ENCODE results near the gene MZT2B. TPM values are rescaled to one million over a fixed set of nuclear protein-coding genes. Genes with fewer than 3 reads are reported as not detected.
"Not testable (repeated sequence)": the region's sequence is repeated elsewhere in the genome, so short reads cannot be mapped to it uniquely, and the experiment has no call there.

Gene MZT2B
- total and polyA plus RNA-seq, 2 donors (not counting 1 experiment from before 2014, with no cell fraction given), result 119 to 152 TPM

GRCh38 chr2:130230907-130231306 is 48.8 kb downstream of the MZT2B start:
- H3K4me2 ChIP-seq (replicated peaks; ENCODE audit: low read depth, low read length, poor library complexity, severe bottlenecking); H3K9ac ChIP-seq (ENCODE audit: low read length); H3K27me3 ChIP-seq (replicated peaks in 1 of 4; ENCODE audit: control extremely low read depth in 1 of 4, control insufficient read depth in 3 of 4, insufficient read depth in 4 of 4, low read length in 3 of 4); CTCF ChIA-PET; H3K36me3 ChIP-seq (replicated peaks in 1 of 2; ENCODE audit: control extremely low read depth in 1 of 2, control insufficient read depth in 1 of 2, extremely low read depth in 1 of 2, insufficient read depth in 2 of 2, low read length in 1 of 2); H2AFZ ChIP-seq (ENCODE audit: insufficient read depth, low read depth, low read length, poor library complexity, severe bottlenecking); intact Hi-C loops (cut with micrococcal nuclease); H3K27me3 Mint-ChIP-seq; H3K27ac ChIP-seq (ENCODE audit: low read length in 2 of 2); H3K9me3 Mint-ChIP-seq (ENCODE audit: insufficient read depth); POLR2A ChIA-PET; H3K4me1 ChIP-seq (ENCODE audit: control insufficient read depth in 2 of 2, insufficient read depth in 2 of 2, low read length in 2 of 2); H3K4me3 Mint-ChIP-seq; H3K4me1 Mint-ChIP-seq; H3K4me3 ChIP-seq (ENCODE audit: control extremely low read depth in 1 of 5, extremely low read depth in 1 of 5, insufficient read depth in 1 of 5, low read depth in 2 of 5, low read length in 4 of 5); H3K27ac Mint-ChIP-seq; DNase-seq; ATAC-seq (ENCODE audit: low read depth); H3K79me2 ChIP-seq (ENCODE audit: control insufficient read depth, insufficient read depth, low read length); H4K20me1 ChIP-seq (ENCODE audit: control insufficient read depth, insufficient read depth, low read length, poor library complexity, severe bottlenecking): not testable (repeated sequence)
- 99% methylated on average over 12 of the region's 15 CpGs for WGBS (ENCODE audit: insufficient coverage)
- H3K9me3 ChIP-seq (ENCODE audit: control extremely low read depth in 1 of 3, control insufficient read depth in 2 of 3, insufficient read depth in 1 of 3, low read length in 2 of 3), result peaks cover 0 to 13% (median 0%) of the 10 kb centered on the region in 3 donors

- H3K27ac ChIP-seq (ENCODE audit: low read length in 2 of 2), result no peak overlapping the region
- no peaks in the 10 kb centered on the region for H4K20me1 ChIP-seq (ENCODE audit: control insufficient read depth, insufficient read depth, low read length, poor library complexity, severe bottlenecking)
- TF ChIP-seq EZH2 (IDR thresholded peaks at IDR 0.05; ENCODE audit: borderline replicate concordance, insufficient read depth, low read depth, low read length, poor library complexity, severe bottlenecking), result no peak
- TF ChIP-seq CTCF (IDR thresholded peaks at IDR 0.05), result no peak
- DNase-seq, result no peak
- no peaks in the 10 kb centered on the region for H3K4me1 ChIP-seq (ENCODE audit: control insufficient read depth in 2 of 2, insufficient read depth in 2 of 2, low read length in 2 of 2)
- no peaks in the 10 kb centered on the region for H3K79me2 ChIP-seq (ENCODE audit: control insufficient read depth, insufficient read depth, low read length)
- ChIA-PET POLR2A (no interaction called here), CTCF (no interaction called here)
- Mint-ChIP-seq H3K4me1 (no peaks in the 10 kb centered on the region), H3K4me3 (no peak overlapping the region), H3K27me3 (peaks cover 11% of the 10 kb centered on the region), H3K27ac (no peak overlapping the region), H3K9me3 (ENCODE audit: insufficient read depth) (no peaks in the 10 kb centered on the region)
- no peaks in the 10 kb centered on the region for H3K36me3 ChIP-seq (replicated peaks in 1 of 2; ENCODE audit: control extremely low read depth in 1 of 2, control insufficient read depth in 1 of 2, extremely low read depth in 1 of 2, insufficient read depth in 2 of 2, low read length in 1 of 2)
- no peak overlapping the region for H3K4me3 ChIP-seq (ENCODE audit: control extremely low read depth in 1 of 5, extremely low read depth in 1 of 5, insufficient read depth in 1 of 5, low read depth in 2 of 5, low read length in 4 of 5)
- H2AFZ ChIP-seq (ENCODE audit: insufficient read depth, low read depth, low read length, poor library complexity, severe bottlenecking), result no peak overlapping the region
- H3K9me3 ChIP-seq (ENCODE audit: control extremely low read depth in 1 of 3, control insufficient read depth in 2 of 3, insufficient read depth in 1 of 3, low read length in 2 of 3), result peaks cover 0 to 13% (median 0%) of the 10 kb centered on the region in 3 donors
- H3K4me2 ChIP-seq (replicated peaks; ENCODE audit: low read depth, low read length, poor library complexity, severe bottlenecking), result no peak overlapping the region
- 86% methylated on average over 8 of the region's 12 CpGs for WGBS (ENCODE audit: insufficient coverage)
- ATAC-seq (ENCODE audit: low read depth), result no peak
- H3K9ac ChIP-seq (ENCODE audit: low read length), result no peak overlapping the region
- no peaks in the 10 kb centered on the region for H3K27me3 ChIP-seq (replicated peaks in 1 of 4; ENCODE audit: control extremely low read depth in 1 of 4, control insufficient read depth in 3 of 4, insufficient read depth in 4 of 4, low read length in 3 of 4)
- intact Hi-C loops (cut with micrococcal nuclease), result no loop called here
Observed at GRCh38 chr2:130231656-130232055, 49.6 kb downstream of the MZT2B start.

GRCh38 chr2:130233066-130233465 is 51.0 kb downstream of the MZT2B start:
- H3K4me2 ChIP-seq (replicated peaks; ENCODE audit: low read depth, low read length, poor library complexity, severe bottlenecking); H3K27me3 ChIP-seq (replicated peaks in 1 of 4; ENCODE audit: control extremely low read depth in 1 of 4, control insufficient read depth in 3 of 4, insufficient read depth in 4 of 4, low read length in 3 of 4); H3K27ac Mint-ChIP-seq; H3K9me3 Mint-ChIP-seq (ENCODE audit: insufficient read depth); H3K79me2 ChIP-seq (ENCODE audit: control insufficient read depth, insufficient read depth, low read length); H3K4me3 Mint-ChIP-seq; POLR2A ChIA-PET; H3K36me3 ChIP-seq (replicated peaks in 1 of 2; ENCODE audit: control extremely low read depth in 1 of 2, control insufficient read depth in 1 of 2, extremely low read depth in 1 of 2, insufficient read depth in 2 of 2, low read length in 1 of 2); H3K4me1 Mint-ChIP-seq; intact Hi-C loops (cut with micrococcal nuclease); H3K4me1 ChIP-seq (ENCODE audit: control insufficient read depth in 2 of 2, insufficient read depth in 2 of 2, low read length in 2 of 2); ATAC-seq (ENCODE audit: low read depth); CTCF ChIA-PET; H3K27ac ChIP-seq (ENCODE audit: low read length in 2 of 2); H3K27me3 Mint-ChIP-seq; DNase-seq; H4K20me1 ChIP-seq (ENCODE audit: control insufficient read depth, insufficient read depth, low read length, poor library complexity, severe bottlenecking); H2AFZ ChIP-seq (ENCODE audit: insufficient read depth, low read depth, low read length, poor library complexity, severe bottlenecking); H3K4me3 ChIP-seq (ENCODE audit: control extremely low read depth in 1 of 5, extremely low read depth in 1 of 5, insufficient read depth in 1 of 5, low read depth in 2 of 5, low read length in 4 of 5); H3K9ac ChIP-seq (ENCODE audit: low read length): not testable (repeated sequence)
- WGBS (ENCODE audit: insufficient coverage), result 90% methylated on average over 2 of the region's 2 CpGs
- H3K9me3 ChIP-seq (ENCODE audit: control extremely low read depth in 1 of 3, control insufficient read depth in 2 of 3, insufficient read depth in 1 of 3, low read length in 2 of 3), result peaks cover 0 to 13% (median 0%) of the 10 kb centered on the region in 3 donors
